ENCODE results near the gene KLF6.
"Not testable (repeated sequence)": the region's sequence is repeated elsewhere in the genome, so short reads cannot be mapped to it uniquely, and the experiment has no call there.

KLF6 gene

DNA sequence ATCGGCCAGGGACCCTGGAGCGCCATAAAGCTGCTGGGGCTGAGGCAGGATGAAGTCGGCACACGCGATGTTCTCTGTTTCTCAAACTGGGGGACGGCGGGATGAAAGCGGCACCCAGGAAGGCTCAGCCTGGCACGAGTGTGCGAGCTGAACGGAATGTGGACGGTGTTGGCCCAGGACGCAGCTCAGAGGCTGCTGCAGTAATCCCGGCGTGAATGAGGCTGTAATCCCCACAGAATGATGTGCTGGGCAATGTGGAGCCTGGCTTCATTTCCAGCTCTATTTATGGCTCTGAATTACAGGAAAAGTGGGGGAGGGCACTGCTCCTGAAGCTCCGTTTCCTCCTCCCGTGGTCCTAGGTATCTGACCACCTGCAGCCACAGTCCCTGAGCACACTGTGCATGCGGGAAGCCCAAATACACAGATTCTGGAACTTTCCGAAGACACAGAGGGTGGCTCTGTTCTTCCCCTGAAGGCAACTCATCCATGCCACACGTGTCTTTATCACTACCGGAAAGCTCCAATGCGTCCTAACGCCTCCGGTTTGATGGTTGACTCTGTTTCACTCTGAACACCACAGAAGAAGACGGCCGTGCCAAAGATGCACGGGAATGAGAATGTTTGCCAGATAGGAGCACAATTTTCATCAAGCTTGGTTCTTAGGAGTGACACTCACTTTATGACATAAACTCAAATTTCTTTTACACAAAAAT is 37.6 kb downstream of the KLF6 start:
- DNase-seq, result no peak
- no peak for TF ChIP-seq POLR2A (IDR thresholded peaks at IDR 0.05; ENCODE audit: low read length)
- TF ChIP-seq GATA1 (IDR thresholded peaks at IDR 0.05; ENCODE audit: low read depth, low read length), result no peak

- no peak for DNase-seq
- TF ChIP-seq POLR2A (IDR thresholded peaks at IDR 0.05; ENCODE audit: low read length) (no peak), GATA1 (IDR thresholded peaks at IDR 0.05; ENCODE audit: low read depth, low read length) (no peak)
These were observed 38.4 kb downstream of the KLF6 start for GRCh38 chr10:3746634-3747033.

GRCh38 chr10:3745521-3745920 is 39.5 kb downstream of the KLF6 start:
- DNase-seq, result peak in 1 of 2 experiments; percentile 22
- TF ChIP-seq POLR2A (IDR thresholded peaks at IDR 0.05; ENCODE audit: low read length) (no peak), GATA1 (IDR thresholded peaks at IDR 0.05; ENCODE audit: low read depth, low read length) (no peak)

- no peak for TF ChIP-seq POLR2A (IDR thresholded peaks at IDR 0.05; ENCODE audit: low read length)
- no peak for TF ChIP-seq GATA1 (IDR thresholded peaks at IDR 0.05; ENCODE audit: low read depth, low read length)
- DNase-seq, result no peak
These were observed 43.1 kb downstream of the KLF6 start for GRCh38 chr10:3741688-3742461.

GRCh38 chr10:3740157-3740871 is 44.7 kb downstream of the KLF6 start:
- no peak for TF ChIP-seq POLR2A (IDR thresholded peaks at IDR 0.05; ENCODE audit: low read length)
- no peak for TF ChIP-seq GATA1 (IDR thresholded peaks at IDR 0.05; ENCODE audit: low read depth, low read length)
- peak; percentile 61 to 65 for DNase-seq

- DNase-seq, result no peak
- no peak for TF ChIP-seq POLR2A (IDR thresholded peaks at IDR 0.05; ENCODE audit: low read length)
- no peak for TF ChIP-seq GATA1 (IDR thresholded peaks at IDR 0.05; ENCODE audit: low read depth, low read length)
These were observed 46.1 kb downstream of the KLF6 start for GRCh38 chr10:3738855-3739350.

GRCh38 chr10:3737864-3738263 is 47.1 kb downstream of the KLF6 start:
- TF ChIP-seq GATA1 (IDR thresholded peaks at IDR 0.05; ENCODE audit: low read depth, low read length), result no peak
- TF ChIP-seq POLR2A (IDR thresholded peaks at IDR 0.05; ENCODE audit: low read length), result no peak
- peak; percentile 12 to 13 for DNase-seq

DNA sequence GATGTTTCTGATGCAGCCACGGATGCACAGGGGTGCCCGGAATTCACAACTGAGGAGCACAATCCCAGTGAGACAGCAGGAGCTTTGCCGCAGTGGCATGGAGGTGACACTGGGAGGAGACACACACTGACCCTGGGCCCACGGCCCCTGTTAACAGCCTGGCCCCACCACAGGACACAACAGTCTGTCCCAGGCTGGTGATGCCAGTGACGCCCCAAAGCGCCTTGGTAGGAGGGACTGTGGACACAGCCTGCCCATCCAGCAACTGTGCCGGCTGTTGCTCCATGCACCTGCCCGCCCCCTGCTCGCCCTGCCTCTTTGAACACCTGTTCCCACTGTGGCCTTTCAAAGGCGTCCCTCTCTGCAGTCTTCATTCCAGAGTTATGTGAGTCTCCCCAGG is 49.8 kb downstream of the KLF6 start:
- peak in 1 of 2 experiments; percentile 7 for DNase-seq
- TF ChIP-seq POLR2A (IDR thresholded peaks at IDR 0.05; ENCODE audit: low read length), result no peak
- TF ChIP-seq GATA1 (IDR thresholded peaks at IDR 0.05; ENCODE audit: low read depth, low read length), result no peak

DNA sequence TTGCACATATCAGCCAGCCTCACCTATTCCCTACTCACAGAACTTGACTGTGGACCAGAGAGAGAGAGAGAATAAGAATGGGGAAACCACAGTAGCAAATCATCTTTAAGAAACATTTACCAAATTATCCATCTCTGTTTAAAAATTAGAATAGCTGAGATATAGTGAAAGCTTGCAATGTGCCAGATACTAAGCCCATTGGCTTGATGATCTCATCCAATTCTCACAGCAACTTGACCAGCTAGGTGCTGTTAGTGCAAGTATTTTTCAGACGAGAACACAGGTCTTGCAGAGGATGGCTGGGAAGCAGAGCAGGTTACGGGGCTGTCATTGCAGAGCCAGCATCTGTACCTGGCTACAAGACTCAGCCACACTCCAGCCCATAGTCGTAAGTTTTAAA is 50.9 kb downstream of the KLF6 start:
- DNase-seq, result no peak
- TF ChIP-seq GATA1 (IDR thresholded peaks at IDR 0.05; ENCODE audit: low read depth, low read length) (no peak), POLR2A (IDR thresholded peaks at IDR 0.05; ENCODE audit: low read length) (no peak)

DNA sequence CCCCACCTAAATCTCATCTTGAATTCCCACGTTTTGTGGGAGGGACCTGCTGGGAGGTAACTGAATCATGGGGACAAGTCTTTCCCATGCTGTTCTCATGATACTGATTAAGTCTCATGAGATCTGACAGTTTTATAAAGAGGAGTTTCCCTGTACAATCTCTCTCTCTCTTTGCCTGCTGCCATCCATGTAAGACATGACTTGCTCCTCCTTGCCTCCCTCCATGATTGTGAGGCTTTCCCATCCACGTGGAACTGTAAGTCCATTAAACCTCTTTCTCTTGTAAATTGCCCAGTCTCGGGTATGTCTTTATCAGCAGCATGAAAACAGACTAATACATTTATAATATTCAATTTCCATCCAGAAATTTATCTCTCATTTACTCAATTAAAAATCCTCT is 52.8 kb downstream of the KLF6 start:
- not testable (repeated sequence) for DNase-seq

DNA sequence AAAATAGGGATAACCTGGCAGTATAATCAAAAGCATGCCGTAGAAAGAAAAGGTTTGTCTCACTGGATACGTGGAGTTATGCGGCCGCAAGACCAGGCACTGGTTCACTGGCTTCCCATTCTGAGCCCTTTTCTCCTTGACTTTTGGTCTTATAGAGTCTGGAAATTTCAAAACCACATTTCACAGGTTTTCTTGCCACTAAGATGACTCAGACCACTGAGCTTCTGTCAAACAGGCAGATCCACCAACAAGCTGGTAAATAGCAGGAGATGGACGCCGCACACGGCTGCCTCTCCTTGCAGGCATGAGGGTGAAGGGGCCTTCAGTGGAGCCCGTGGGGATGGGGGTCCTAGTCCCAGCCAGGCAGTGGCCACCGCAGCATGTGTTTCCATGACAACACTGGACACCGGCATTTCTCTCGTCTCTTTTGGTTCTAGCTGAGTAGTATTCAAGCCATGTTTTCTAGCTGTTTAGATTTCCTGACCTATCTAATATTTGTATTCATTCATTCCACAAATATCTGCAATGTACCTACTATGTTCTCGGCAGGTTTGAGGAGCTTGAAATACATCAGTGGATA is 55.5 kb downstream of the KLF6 start:
- DNase-seq, result no peak
- no peak for TF ChIP-seq POLR2A (IDR thresholded peaks at IDR 0.05; ENCODE audit: low read length)
- no peak for TF ChIP-seq GATA1 (IDR thresholded peaks at IDR 0.05; ENCODE audit: low read depth, low read length)

GRCh38 chr10:3728563-3728962 is 56.4 kb downstream of the KLF6 start:
- DNase-seq, result no peak

DNA sequence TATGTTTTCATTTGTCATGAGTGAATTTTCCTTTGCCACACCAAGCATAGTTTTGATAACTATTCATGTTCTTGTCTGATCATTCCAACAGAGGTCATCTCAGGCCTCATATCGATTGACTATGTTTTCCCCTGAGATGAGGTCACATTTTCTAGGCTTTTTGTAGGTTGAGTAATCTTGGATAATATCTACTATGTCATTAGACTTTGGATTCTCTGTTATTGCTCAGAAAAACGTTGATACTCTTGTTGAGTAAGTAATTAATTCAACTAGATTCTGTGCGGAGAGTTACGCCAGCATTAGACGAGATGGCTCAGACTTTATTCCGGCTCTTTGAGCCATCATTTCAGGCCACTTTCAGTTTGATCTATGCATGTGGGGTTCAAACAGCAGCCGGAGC is 57.7 kb downstream of the KLF6 start:
- TF ChIP-seq GATA1 (IDR thresholded peaks at IDR 0.05; ENCODE audit: low read depth, low read length) (no peak), POLR2A (IDR thresholded peaks at IDR 0.05; ENCODE audit: low read length) (no peak)
- DNase-seq, result no peak

More at GRCh38 chr10:3728563-3728962, 56.4 kb downstream of the KLF6 start:
- no peak for TF ChIP-seq GATA1 (IDR thresholded peaks at IDR 0.05; ENCODE audit: low read depth, low read length)
- TF ChIP-seq POLR2A (IDR thresholded peaks at IDR 0.05; ENCODE audit: low read length), result no peak

All from erythroblast (primary cell).